Stimulated activated CD4-positive, alpha-beta T cell treated with anti-CD3 and anti-CD28 coated beads, Interleukin-15, amount 100 ng/mL, for 1 hour (primary cell): ENCODE data around the gene PAFAH1B2.
"Not testable (repeated sequence)": the region's sequence is repeated elsewhere in the genome, so short reads cannot be mapped to it uniquely, and the experiment has no call there.

Source experiments
- DNase-seq, 2 donors: peaks; one replicate each; pipeline ENCODE4 v3.0.0-alpha.2; 2020; ENCODE audit warnings: low read depth in 1 of 2, low spot score in 1 of 2

Gene PAFAH1B2

GRCh38 chr11:117201658-117202305 is 57.7 kb downstream of the PAFAH1B2 start:
- DNase-seq, result no peak

- no peak for DNase-seq
These were observed 58.4 kb downstream of the PAFAH1B2 start for GRCh38 chr11:117202386-117203068.

GRCh38 chr11:117203069-117203407 is 59.0 kb downstream of the PAFAH1B2 start:
- DNase-seq, result no peak

GRCh38 chr11:117204283-117205080 is 60.4 kb downstream of the PAFAH1B2 start:
- no peak for DNase-seq

DNA sequence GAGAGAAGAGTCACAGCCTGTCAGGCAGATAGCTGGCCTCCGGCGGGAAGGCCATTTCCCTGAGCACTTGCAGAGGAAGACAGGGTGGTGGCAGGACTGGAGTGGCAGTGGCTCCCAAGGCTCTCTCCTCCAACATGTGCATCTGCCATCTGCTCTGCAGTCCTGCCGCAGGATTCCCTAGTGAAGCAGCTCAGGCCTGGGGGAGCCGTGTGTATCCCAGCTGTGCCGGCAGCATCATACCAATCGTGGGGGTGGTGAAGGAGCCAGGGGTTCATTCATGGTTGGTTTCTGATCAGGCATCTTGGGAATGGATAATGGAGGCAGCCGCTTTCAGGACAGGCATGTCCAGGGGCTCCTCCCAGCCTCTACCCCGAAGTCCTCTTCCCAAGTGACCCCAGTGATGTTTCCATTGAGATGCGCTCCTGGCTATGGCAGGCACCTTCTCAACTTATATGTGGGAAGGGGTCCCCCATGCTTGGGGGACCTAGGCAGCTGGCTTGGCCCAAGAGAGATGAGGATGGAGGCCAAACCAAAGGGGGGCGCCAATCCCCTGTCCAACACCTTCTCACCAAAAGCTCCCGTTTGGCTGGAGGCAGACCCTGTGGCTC is 61.2 kb downstream of the PAFAH1B2 start:
- DNase-seq, result no peak

GRCh38 chr11:117206111-117206510 is 62.0 kb downstream of the PAFAH1B2 start:
- DNase-seq, result not testable (repeated sequence)

GRCh38 chr11:117206859-117207258 is 62.8 kb downstream of the PAFAH1B2 start:
- not testable (repeated sequence) for DNase-seq

DNA sequence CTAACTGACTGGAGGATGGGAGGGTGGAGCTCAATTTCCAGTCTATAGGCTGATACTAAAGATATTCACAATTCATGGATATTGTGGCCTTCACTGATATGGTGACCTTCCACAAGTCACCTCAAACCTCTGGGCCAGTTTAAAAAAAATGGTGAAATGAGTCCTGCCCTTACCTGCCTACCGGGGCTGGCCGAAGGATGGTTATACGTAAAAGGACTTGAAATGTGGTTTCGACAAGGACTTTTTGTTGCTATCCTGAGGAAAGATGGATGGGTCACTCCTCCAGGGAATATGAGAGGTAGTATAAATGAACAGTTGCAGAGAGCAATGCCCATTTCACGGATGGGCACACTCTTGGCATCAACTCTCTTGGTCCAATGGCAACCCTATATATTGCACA is 63.4 kb downstream of the PAFAH1B2 start:
- DNase-seq, result not testable (repeated sequence)

GRCh38 chr11:117208710-117209109 is 64.6 kb downstream of the PAFAH1B2 start:
- DNase-seq, result not testable (repeated sequence)

DNA sequence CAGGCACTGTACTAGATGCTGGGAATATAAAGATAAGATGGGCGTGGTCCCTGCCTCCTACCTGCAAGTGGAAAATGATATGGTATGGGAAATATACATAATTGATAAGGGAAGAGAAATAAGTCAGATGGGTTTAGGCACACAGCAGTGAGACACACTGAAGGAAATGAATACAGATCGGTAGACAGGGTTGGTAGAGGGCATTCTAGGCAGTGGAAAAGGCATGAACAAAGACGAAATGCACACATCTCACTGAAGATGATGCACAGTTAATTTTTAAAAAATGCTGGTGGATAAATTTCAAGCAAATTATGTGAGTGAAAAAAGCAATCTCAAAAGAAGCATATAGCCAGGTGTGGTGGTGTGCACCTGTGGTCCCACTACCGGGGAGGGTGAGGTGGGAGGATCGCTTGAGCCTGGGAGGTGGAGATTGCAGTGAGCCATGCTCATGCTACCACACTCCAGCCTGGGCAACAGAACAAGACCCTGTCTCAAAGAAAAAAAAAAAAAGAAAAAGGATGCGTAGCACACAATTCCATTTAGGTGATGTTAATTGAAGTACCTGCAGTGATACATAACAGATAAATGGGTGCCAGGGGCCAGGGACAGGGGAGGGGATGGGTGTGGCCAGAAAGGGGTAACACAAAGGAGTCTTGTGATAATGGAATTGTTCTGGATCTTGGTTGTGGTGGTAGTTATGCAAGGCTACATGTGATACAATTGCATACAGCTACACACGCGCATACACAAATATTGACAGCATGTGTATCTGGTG is 65.5 kb downstream of the PAFAH1B2 start:
- DNase-seq, result not testable (repeated sequence)

DNA sequence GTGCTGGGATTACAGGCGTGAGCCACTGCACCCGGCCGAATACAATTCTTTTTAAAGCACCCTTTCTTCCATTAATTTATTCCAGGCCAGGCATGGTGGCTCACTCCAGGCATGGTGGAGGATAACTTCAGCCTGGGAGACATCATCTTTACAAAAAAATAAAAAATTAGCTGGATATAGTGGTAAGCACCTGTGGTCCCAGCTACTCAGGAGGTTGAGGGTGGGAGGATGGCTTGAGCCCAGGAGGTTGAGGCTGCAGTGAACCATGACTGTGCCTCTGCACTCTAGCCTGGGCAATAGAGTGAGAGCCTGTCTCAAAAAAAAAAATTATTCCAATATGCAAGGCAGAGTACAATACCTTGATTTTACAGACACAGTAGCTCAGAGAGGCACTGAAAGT is 66.5 kb downstream of the PAFAH1B2 start:
- no peak for DNase-seq

DNA sequence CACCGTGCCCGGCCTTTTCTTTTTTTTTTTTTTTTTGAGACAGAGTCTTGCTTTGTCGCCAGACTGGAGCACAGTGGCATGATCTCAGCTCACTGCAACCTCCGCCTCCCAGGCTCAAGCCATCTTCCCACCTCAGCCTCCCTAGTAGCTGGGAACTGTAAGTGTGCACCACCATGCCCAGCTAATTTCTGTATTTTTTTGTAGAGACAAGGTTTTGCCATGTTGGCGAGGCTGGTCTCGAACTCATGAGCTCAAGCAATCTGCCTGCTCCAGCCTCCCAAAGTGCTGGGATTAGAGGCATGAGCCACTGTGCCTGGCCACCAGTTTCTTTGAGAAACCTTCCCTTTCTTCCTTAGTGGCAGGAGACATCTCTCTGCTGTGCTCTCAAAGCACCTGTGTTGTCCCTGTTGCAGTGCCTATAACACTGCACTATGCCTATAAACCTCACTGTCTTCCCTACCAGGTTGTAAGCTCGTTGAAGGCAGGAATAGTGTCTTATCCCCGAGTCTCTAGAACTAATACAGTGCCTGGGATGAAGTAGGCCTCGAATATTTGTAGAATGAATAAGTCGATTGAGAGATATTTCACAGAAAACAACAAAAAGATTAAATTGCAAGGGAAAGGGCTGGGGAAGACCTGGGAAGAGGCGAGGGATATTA is 68.7 kb downstream of the PAFAH1B2 start:
- no peak for DNase-seq

GRCh38 chr11:117214404-117215110 is 70.5 kb downstream of the PAFAH1B2 start:
- no peak for DNase-seq

GRCh38 chr11:117217141-117218084 is 73.3 kb downstream of the PAFAH1B2 start:
- DNase-seq, result no peak

GRCh38 chr11:117218133-117218915 is 74.2 kb downstream of the PAFAH1B2 start:
- DNase-seq, result no peak

- DNase-seq, result no peak
These were observed 74.9 kb downstream of the PAFAH1B2 start for GRCh38 chr11:117219001-117219400.

- DNase-seq, result no peak
These were observed 75.4 kb downstream of the PAFAH1B2 start for GRCh38 chr11:117219455-117219854.

- DNase-seq, result no peak
These were observed 75.9 kb downstream of the PAFAH1B2 start for GRCh38 chr11:117219995-117220394.
